GM18951 (cell line): ENCODE data around the gene PDE4D.
"Not testable (repeated sequence)": the region's sequence is repeated elsewhere in the genome, so short reads cannot be mapped to it uniquely, and the experiment has no call there.

Source experiments
- POLR2A ChIP-seq: IDR thresholded peaks from 4 replicates; pipeline ENCODE4 v1.6.1; 2011; ENCODE audit warnings: mild to moderate bottlenecking; ENCODE audit not compliant: insufficient read length, insufficient read depth; ENCODE audit errors: extremely low read depth
- in situ Hi-C: fragments of 300-500 bp; cut with MboI; formaldehyde crosslinking; loops from one replicate; pipeline ENCODE4 v1.12.0; 2022; ENCODE audit warnings: low sequenced_read_pairs, mixed read lengths, inconsistent platforms; ENCODE audit not compliant: unreplicated experiment

The PDE4D gene

GRCh38 chr5:59768152-59769040 is 125.1 kb downstream of the PDE4D start:
- no peak for TF ChIP-seq POLR2A
- in situ Hi-C loops, result no loop called here

- in situ Hi-C loops, result no loop called here
- TF ChIP-seq POLR2A, result no peak
Measured at GRCh38 chr5:59767681-59768151, 125.8 kb downstream of the PDE4D start.

GRCh38 chr5:59767211-59767605 is 126.3 kb downstream of the PDE4D start:
- no peak for TF ChIP-seq POLR2A
- in situ Hi-C loops, result no loop called here

GRCh38 chr5:59766427-59767210 is 126.9 kb downstream of the PDE4D start:
- in situ Hi-C loops, result no loop called here
- TF ChIP-seq POLR2A, result no peak

GRCh38 chr5:59765446-59765845 is 128.1 kb downstream of the PDE4D start:
- no peak for TF ChIP-seq POLR2A
- in situ Hi-C loops, result no loop called here

GRCh38 chr5:59764361-59764760 is 129.2 kb downstream of the PDE4D start:
- in situ Hi-C loops, result no loop called here
- no peak for TF ChIP-seq POLR2A

GRCh38 chr5:59763541-59763940 is 130.0 kb downstream of the PDE4D start:
- no peak for TF ChIP-seq POLR2A
- in situ Hi-C loops, result no loop called here

GRCh38 chr5:59762232-59762631 is 131.3 kb downstream of the PDE4D start:
- in situ Hi-C loops, result not testable (repeated sequence)

GRCh38 chr5:59760785-59761348 is 132.7 kb downstream of the PDE4D start:
- in situ Hi-C loops, result no loop called here
- no peak for TF ChIP-seq POLR2A

- in situ Hi-C loops, result no loop called here
- no peak for TF ChIP-seq POLR2A
Measured at GRCh38 chr5:59759600-59760351, 133.8 kb downstream of the PDE4D start.

GRCh38 chr5:59758566-59758965 is 135.0 kb downstream of the PDE4D start:
- in situ Hi-C loops, result no loop called here
- TF ChIP-seq POLR2A, result no peak

GRCh38 chr5:59757442-59757841 is 136.1 kb downstream of the PDE4D start:
- in situ Hi-C loops, result no loop called here
- TF ChIP-seq POLR2A, result no peak

GRCh38 chr5:59756373-59757035 is 137.0 kb downstream of the PDE4D start:
- TF ChIP-seq POLR2A, result no peak
- in situ Hi-C loops, result no loop called here

GRCh38 chr5:59755476-59755875 is 138.1 kb downstream of the PDE4D start:
- in situ Hi-C loops, result no loop called here
- TF ChIP-seq POLR2A, result no peak
